Purkinje cell (primary cell): ENCODE measurements around the gene CDK8. TPM values are rescaled to one million over a fixed set of nuclear protein-coding genes. Genes with fewer than 3 reads are reported as not detected.

ENCODE experiments used
- polyA plus RNA-seq: library from polyadenylated mRNA; unstranded; fragments of >200 nt; fragmentation: Nextera tagmentation; gene quantifications from 2 replicates; pipeline ENCODE4 v1.2.1, GENCODE V29; 2014

CDK8 gene
- polyA plus RNA-seq = 12.0 and 25.5 TPM in 2 replicates

DNA sequence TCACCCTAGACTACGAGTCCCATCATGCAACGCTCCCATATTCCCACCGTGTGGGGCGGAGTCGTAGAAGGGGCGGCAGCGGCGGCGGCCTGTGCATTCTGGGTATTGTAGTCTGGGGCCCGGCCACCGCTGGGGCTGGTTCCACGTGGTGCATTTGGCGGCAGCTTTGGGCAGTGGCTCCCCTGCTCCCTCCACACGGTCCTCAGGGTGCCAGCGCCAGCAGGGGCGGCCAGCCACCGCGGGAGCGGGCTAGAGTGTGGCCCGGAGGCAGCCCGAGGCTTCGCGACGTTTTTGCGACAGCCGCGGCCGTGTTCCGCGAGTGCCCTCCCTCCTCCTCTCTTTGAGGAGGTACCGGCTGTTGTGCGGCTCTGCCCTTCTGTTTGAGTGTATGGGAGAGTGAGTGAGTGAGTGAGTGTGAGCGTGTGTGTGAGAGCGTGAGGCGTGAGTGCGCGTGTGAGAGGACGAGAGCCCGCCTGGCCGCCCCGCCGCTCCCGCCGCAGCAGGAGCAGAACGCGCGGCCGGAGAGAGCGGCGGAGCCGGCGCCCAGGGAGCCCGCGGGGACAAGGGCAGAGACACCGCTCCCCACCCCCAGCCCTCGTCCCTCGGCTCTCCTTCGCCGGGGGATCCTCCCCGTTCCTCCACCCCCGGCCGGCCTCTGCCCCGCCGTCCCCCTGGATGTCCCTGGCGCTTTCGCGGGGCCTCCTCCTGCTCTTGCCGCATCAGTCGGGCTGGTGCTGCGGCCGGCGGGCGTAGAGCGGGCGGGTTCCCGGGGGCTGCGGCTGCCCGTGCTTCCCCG lies at the start of gene CDK8:
TSS of gene CDK8 (plus strand) at position 343 of the 796 bp plus-strand sequence. CDS start 513 bp downstream, outside the sequence.

DNA sequence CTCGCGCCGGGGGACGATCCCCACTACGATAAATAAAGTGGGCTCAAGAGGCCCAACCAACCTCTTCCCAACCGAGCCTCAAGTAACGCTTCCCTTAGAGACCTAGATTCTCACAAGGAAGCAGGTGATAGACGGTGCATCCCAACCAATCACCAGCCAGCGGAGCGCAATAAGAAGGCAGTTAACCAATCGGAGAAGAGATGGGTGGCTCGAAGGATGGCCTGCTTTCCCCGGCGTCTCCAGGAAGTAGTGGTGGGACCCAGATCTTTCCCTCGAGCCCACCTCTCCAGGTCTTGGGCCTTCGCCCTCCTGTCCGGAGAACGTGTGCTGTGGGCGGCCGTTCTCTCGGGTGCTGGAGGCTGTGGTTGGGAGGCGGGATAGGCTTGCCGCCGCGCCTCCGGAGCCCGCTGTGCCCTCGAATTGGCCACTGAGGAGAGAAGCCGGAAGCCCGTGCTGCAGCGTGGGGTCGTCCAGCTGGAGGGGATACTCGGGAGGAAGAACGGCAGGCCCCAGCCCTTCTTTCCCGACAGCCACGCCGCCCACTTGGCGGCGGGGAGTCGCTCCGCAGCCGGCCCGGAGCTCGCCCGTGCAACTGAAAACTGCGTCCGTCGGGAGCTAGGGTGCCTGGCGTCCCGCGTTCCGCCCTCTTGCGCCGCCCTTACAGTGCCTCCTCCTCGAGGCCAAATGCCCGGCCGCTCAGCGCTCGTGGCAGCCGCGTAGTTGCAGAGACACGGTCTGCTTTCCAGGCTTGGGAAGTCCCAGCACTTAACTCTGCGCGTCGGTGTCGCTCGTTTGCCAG lies 32.0 kb upstream of the CDK8 start, which contains the start of gene RNF6:
TSS of gene RNF6 (minus strand) at position 594 of the 799 bp plus-strand sequence. CDS start 2,665 bp downstream, outside the sequence.

Other genes starting within 250 kb of the CDK8 start
- 19.1 and 20.1 TPM in 2 replicates for gene SHISA2, start 202.1 kb upstream of the CDK8 start, polyA plus RNA-seq
- 188 and 204 TPM in 2 replicates for gene RNF6, start 31.8 kb upstream of the CDK8 start, polyA plus RNA-seq